HG02623 (cell line): Measurements from ENCODE around the gene HCFC1.

Experiments used
- ATAC-seq: cut with Tn5 transposase; IDR thresholded peaks from one replicate; pipeline ENCODE4 v1.9.1; 2021; ENCODE audit warnings: moderate library complexity; ENCODE audit not compliant: unreplicated experiment

The HCFC1 gene

GRCh38 chrX:153974726-153975286, 3.2 kb upstream of the HCFC1 start:
- no peak for ATAC-seq

DNA sequence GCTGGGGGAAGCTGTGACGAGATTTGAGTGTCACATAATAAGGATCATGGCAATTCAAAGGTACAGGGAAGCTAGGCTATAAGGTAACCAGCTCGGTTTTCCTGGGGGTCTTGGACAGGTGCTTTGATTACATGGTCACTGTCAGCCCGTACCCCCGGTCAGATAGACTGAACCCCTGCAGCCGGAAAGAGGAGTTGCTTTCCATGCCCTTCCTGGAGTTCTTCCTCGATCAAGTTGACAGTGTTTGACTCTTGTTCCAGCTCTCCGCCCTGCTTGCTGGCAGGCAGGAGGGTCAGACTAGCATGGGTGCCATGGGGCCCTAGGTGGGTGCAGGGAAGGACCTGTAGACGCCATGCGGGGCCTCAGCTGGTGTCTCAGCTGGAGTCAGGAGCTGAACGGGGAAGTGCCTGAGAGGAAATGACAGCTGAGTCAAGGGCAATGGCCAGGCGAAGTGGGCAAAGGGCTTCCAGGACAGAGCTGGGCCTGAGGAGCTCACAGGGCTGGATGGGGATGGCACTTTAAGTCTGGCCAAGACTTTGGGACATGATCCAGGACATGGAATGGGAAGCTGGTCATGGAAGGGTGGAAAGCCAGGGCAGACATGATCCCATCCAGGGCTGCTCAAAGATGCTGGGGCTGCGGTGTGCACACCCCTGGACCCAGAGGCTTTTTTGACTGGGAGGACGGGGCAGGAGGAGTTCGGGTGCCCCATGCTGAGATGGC, 2.5 kb upstream of the HCFC1 start:
- no peak for ATAC-seq

GRCh38 chrX:153973127-153974002, 1.7 kb upstream of the HCFC1 start:
- ATAC-seq = no peak

DNA sequence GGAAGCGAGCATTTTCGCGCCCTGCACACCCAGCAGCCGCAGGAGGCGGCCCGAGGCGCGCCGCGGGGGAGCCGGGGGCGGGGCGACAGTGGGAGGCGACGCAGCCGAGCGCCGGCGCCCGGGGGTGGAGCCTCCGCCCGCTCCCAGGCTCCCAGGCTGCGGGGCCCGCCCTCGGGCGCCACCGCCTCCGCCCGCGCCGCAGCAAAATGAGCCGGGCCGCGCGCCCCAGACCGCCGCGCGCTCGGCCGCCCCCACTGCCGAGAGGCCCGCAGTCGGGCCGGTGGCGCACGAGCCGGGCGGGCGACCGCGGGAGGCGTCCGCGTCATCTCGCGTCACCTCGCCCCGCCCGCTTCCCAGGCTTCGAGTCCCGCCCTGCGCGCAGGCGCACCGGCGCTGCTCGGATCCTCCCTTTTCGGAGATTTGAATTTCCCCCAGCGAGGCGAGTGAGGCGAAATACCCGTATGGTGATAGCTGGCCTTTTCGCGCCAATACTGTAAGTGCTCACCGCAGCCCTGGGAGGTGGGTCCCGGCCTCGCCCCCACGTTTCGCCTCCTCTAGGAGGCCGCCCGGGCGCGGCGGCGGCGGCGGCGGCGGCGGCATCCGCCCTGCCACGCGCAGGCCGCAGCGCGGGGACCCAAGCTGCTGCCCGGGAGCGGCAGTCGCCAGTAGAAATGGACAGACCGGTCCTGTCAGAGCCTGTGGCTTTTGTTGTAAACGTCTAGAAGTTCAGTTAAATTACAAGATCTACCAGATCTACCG, 929 bp upstream of the HCFC1 start, which contains the start of gene TMEM187:
TMEM187 (plus strand) TSS at position 387 of the 759 bp plus-strand sequence. CDS start 9,309 bp downstream, outside the sequence.
- peak; percentile 35 for ATAC-seq

DNA sequence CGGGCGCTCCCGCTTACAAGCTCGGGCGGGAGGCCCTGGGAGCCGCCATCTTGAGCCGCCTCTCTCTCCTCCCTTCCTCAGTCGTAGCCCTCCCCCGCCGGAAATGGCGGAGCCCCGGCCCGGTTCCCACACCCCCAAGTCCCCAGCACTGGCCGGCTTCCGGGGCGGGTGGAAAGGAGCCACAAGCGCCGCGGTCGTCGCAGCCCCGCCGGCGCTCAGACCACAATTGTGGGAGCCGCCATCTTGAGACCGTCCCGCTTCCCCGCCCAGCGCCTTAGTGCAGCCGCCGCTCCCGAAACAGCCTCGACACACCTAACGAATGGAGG, 531 bp downstream of the HCFC1 start:
- ATAC-seq = peak; percentile 31

- no peak for ATAC-seq
These were observed 1.1 kb downstream of the HCFC1 start for GRCh38 chrX:153970357-153971123.

- no peak for ATAC-seq
These were observed 1.7 kb downstream of the HCFC1 start for GRCh38 chrX:153969904-153970356.

- no peak for ATAC-seq
These were observed 2.3 kb downstream of the HCFC1 start for GRCh38 chrX:153969125-153969903.

DNA sequence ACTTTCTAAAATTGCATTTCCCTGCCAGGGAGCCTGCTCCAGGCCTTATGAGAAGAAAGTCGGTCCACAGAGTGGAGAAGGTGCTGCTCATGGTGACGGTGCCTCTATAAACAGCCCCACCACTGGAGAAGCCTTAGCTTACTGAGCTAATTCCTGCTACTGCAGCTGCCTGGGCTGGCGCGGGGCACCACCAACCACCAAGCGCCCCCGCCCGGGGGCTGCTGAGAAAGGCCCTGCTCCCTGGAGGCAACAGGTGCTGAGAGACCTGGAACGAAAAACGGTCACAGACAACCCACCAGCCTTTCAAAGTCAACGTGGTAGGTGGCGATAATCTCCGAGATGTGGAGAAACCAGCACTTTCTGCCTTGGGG, 2.9 kb downstream of the HCFC1 start:
- ATAC-seq = no peak

DNA sequence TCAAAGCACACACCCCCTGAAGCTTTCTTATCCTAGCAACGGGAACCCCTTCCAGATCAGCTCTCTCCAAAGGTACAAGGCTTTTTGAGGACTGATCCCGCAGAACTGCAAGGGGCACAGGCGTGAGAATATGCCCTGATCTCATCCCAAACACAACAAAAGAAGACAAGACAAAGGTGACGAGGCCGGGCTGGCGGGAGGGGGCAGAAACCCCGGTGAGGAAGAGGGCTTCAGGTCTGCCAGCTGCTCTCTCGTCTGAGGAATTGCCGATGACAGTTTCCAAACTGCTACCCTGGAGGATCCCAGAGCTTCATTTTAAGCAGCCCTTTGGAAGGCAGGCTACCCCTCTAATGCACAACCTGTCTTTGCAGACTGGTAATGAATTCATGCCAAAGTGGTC, 3.4 kb downstream of the HCFC1 start:
- no peak for ATAC-seq

DNA sequence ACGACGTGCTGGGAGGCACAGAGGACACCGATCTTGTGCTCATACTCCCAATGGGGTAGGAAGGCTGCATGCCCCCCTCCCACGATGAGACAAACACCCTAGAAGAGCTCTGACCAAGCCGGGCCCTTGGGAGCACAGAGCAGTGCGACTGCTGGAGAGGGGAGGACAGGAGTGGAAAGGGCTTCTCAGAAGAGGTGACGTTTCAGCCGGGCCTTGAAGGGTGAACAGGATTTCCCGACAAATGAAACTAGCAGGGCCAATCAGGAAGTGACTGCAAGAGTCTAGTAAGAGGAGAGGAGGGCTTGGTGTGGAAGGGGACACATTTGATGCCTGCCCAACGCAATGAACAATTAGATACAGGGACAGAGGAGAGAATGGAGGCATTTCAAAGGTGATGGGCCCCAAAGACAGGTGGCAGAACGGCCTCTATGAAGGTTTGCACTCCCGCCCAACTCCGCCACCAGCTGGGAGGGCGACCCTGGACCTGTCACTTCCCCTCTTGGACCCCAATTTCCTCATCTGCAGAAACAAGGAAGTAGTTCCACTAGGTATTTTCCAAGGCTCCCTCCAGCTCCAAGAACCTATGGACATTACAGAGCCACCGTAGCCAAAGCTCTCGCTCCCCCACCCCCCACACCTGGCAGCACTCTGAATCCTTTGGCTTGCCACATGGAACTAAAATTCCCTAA, 3.9 kb downstream of the HCFC1 start:
- ATAC-seq = no peak

DNA sequence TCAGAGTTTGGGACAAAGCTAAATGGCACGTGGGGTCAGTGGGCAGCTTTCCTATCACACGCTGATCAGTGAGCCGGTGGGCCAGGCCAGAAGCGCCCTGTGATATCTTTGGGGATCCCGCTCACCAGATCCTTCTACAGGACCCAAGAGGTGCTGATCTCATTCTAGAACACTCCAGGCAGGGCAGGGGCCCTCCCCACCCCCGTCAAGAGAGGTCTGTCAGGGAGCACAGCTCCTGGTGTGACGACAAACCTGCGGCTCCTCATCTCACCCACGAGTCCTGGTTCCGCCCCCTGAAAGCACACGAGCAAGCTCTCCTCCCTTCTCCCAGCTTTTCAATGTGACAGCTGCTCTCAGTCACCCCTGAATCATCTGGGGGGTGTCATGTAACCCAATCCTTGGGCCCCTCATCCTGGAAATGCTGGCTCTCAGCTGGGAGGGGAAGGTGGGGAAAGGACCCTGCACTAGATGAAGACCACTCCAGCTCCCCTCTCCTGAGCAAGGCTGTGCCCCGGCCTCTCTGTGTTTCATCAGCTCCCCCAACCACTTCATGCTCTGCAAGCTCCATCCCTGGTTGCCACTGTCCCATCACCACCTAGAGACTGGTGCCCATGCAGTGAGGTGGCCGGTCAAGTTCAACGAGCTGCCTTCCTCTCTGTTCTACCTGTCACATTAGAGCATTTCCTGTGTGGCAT, 4.6 kb downstream of the HCFC1 start:
- ATAC-seq = no peak

GRCh38 chrX:153966283-153966688, 5.3 kb downstream of the HCFC1 start:
- no peak for ATAC-seq

- ATAC-seq = no peak
These were observed 6.2 kb downstream of the HCFC1 start for GRCh38 chrX:153965406-153965805.

DNA sequence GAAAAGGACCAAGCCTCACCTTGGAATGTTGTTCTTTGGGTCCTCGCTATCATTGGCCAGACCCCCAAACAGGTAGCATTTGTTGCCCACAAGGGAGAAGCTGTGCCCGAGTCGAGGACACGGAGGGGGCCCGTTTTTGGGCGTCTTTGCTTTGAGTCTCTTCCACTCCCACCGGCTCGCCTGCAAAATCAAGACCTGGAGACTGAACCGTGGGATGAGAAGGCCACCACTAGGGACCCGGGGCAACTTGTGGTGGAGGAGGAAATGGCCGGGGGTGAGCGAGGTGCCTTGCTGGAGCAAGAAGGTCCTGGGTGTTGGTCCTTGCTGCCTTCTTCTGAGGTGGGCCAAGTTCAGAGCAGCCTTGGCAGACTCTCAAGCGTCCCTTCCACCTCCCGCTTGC, 7.5 kb downstream of the HCFC1 start:
- ATAC-seq = no peak

DNA sequence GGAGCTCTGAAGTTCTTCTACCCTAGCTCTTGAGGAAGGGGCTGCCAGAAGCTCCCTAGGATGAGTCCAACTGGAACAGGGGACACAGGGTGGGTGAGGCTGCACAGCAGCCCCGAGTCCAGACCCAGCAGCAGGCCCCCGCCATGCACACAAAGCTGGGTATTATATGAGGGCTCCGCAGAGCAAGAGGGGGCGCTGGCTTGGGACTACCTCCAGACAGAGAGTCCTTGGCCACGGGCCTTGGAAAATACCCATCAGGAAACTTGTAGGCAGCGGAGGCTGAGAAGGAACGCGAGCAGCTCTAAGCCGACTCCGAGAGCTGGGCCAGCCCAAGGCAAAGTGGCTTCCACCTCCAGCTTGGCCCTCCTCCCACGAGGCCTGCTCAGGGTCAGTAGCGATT, 8.1 kb downstream of the HCFC1 start:
- ATAC-seq = no peak

DNA sequence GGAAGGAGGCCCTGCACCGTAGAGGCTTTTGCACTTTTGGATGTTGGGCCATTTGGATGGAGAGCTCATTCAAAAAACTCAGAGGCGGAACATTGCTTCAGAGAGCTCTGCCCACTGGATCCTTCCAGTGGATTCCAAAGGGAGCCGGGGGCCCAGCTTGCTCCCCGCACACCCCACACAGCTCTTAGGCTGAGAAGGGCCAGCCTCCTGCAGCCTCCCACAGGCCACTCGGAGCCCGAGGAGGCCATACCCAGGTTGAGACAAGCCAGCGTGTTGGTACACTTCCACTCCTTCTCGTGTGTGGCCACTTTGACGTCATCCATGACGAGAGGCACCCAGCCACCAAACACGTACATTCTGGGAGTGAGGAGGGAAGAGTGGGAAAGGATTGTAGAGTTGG, 10.3 kb downstream of the HCFC1 start:
- ATAC-seq = no peak

- ATAC-seq = no peak
These were observed 10.8 kb downstream of the HCFC1 start for GRCh38 chrX:153960786-153961185.
